GM19324 (cell line): ENCODE measurements around the gene CAVIN2.
"Not testable (repeated sequence)": the region's sequence is repeated elsewhere in the genome, so short reads cannot be mapped to it uniquely, and the experiment has no call there.

Experiments
- ATAC-seq: cut with Tn5 transposase; IDR thresholded peaks from one replicate; pipeline ENCODE4 v1.9.1; 2021; ENCODE audit warnings: mild to moderate bottlenecking, moderate library complexity; ENCODE audit not compliant: unreplicated experiment, low FRiP score

Gene CAVIN2

DNA sequence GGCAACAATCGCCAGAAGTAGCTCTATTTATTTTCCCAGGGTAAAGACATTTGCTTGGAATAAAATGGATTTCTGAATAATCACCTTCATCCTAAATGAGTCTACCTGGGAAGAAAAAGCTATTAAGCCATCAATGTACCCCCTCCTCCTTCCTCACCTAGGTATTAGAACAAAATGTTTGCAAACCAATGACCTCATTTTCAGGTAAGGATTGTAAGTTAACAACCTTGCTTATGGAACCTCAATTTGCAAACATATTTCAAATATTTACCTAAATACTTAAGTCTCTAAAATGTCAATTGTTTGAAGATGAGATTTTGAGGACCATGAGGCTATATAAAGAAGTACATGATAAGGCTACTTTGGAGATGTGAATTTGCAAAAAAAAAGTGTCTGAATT is 43.9 kb downstream of the CAVIN2 start:
- no peak for ATAC-seq

DNA sequence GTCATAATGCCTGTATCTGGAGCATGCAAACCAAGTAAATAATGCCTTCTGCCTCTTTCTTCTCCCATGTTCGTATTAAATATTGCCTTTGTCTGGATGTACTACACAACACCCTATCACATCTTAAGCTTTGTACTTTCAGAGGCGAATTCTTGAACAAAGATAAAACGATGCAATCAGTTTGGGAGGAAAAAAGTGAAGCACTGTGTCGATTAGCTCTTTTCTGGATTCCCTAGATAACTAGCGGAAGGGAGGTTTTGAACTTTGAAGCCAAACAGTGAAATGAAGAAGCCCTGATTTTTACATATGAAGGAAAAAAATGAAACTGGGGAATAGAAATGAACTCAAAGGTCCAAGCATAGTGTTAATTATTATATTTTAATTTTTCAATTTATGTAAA is 44.7 kb downstream of the CAVIN2 start:
- ATAC-seq, result no peak

DNA sequence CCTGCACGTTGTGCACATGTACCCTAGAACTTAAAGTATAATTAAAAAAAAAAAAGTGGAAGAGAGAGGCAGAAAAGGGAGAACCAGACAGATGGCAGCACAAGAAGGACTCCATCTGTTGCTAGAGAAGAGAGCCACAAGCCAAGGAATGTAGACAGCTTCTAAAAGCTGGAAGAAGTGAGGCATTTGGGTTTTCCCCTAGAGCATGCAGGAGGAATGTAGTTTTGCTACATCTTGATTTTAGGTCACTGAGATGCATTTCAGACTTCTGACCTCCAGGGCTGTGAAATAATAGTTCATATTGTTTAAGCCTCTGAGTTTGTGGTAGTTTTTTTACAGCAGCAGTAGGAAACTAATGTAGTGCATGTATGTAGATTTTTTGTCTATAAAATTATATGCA is 46.0 kb downstream of the CAVIN2 start:
- no peak for ATAC-seq

DNA sequence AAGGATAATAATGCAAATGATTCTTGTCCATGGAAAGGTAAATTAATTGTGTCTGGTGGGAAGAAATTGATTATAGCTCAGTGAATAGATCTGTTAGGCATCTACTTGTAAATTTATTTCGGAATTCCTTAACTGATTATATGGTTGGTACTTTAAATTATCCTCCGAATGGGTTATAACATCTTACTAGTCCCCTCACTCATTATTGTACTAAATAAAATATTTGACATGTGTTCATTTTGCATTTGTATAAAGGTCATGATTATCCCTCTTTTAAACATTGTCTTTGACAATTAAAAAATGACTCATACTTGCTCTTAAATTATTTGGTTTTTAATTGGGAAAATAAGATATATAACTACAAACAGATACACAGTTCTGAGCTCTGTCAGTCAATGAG is 47.4 kb downstream of the CAVIN2 start:
- no peak for ATAC-seq

DNA sequence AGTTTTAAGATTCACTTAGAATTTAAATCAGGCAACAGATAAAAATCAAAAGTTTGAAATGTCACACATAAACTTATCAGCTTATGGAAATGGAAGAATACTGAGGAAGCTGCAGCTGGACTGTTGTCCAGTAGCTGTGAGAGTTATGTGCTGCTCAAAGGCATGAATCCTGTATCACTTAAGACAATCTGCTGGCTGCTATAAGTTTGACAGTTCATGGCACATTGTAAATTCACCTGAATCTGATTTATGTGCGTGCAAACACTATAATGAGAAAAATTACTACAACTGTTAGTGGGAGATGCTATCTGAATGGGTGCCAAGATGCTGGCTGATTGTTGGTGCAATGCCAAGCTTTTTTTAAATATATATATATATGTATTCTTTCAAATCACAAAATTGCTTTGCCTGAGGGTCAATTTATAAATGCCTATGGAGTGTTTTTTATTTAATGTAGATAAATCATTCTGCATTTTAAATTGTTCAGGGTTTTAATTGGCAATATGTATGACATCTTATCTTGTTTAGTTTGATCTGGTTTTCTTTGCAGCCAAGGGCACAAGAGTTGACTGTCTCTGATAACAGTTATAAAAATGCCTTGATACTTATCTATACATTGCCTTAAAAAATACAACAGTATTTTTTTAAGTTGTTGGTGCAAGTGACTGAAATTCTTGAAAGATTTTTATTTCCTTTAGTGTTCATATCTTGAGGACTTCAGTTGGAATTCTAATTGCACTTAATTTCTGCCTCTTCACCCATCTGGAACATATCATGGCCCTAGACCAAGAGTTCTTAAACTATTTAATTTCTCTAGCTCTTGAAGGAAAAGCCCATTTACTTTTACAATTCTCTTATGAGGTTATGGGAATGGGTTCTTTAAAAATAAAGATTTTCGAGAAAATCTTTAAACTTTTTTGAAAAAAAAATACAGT is 48.7 kb downstream of the CAVIN2 start:
- ATAC-seq, result no peak

DNA sequence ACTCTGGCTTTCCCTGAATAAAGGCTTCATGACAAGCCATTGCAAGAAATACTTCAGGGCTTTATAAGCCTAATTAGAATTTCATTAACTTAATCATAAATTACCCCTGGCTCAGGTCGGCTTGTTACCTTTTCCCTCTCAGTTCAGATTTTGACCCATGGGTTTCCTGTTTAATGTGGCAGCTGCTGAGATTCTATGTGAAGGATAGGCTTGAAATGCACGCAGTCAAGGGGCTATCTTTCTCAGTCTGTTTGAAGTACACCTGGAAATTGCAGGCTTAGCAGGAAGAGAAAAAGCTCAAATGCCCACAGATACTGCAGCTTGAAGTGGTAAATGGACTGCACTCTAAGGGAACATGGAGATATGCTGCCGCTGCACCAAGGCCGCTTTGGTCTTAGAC is 49.4 kb downstream of the CAVIN2 start:
- ATAC-seq, result no peak

DNA sequence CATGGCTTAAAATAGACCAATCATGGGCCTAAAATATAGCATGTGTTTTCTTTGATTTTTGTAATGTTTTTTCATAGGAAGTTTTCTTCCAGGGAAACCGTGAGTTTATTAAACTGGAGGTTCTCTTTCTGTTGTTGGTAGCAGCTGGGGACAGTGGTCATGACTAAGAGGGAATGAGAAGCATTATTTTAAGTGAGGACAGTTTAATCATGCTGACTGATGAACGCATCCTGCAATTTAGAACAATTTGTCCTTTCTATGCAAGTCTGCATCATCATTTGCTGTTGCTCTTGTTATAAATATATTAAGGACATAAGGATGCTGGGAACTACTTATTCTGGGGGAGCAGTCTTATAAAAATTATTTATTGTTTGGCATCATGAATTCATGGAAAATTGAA is 51.2 kb downstream of the CAVIN2 start:
- no peak for ATAC-seq

DNA sequence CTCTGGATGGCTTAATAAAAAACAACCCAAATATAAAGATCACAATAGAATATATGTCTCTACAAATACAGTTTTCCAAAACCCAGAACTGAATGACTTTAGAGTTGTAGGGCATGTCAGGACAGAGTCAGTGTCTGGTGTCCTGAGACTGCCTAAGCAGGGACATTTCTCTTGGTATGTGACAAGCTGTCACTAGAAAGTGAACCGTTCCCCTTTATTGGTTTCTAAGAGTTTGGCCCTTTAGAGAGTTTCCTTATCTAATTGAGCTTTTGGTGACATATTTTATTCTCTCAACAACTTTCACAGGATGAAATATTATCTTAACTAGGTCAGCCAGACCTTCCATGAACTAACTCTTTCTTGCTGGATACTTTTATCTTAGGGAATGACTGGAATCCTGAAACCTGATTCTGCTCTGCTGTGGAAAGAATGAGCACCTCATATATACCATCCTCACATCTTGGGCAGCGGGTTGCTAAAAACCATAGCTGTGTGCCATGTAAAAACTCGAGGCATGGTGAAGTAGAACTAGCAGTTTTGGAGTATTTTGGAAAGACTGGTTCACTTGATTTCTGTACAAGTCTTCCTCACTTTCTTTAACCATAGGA is 54.8 kb downstream of the CAVIN2 start:
- no peak for ATAC-seq

DNA sequence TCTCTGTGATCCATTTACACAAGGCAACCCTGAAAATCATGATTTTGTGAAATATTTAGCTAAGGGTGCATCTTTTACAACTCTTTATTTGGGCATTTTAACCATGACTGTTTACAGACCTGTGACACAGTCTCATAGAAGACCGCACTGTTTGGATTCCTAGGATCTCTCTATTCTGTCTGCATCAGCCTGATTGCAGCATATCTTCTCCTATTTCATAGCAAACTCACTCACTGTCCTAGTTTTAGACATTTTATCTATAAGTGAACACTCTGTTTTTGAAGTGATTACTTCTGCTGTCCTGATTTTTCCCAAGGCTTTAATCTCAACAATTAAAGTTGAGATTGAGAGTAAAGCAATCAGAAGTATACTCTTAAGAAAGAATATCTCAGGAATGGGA is 56.2 kb downstream of the CAVIN2 start:
- no peak for ATAC-seq

DNA sequence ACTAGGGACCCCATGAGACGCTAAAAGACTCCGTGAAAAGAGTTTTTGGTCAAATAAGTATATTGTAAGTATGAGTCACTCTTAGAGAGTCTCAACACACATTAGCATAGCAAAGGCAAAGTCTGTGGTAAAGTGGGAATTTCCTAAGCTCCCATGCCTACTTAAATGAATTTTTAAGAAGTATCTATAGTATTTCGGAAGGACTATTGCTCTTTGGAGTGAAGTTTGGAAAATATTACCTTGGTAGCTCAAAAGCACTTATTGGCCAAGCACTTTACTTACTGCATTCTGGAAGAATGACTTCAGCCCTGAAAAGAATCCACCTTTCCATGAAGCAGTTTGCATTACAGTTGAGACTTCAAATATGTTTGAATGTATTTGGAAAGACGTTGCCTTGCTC is 57.1 kb downstream of the CAVIN2 start:
- ATAC-seq, result no peak

DNA sequence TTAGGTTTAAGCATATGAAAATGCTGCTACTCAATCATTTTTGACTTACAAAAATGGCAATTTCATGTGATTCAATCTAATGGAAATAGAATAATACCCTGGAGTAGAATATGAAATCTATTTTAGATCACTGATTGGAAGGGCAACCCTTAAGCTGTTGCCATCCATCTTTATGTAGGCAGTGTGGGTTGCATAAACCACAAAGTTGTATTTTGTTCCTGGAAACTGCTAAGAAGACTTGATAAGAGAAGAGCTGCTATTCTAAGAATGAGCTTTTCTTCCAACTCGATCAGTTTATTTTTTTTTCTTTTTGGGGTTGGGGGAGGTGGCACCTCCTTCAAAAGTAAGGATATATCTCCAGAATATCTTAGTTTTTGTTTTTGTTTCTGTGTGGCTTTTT is 60.2 kb downstream of the CAVIN2 start:
- ATAC-seq, result no peak

DNA sequence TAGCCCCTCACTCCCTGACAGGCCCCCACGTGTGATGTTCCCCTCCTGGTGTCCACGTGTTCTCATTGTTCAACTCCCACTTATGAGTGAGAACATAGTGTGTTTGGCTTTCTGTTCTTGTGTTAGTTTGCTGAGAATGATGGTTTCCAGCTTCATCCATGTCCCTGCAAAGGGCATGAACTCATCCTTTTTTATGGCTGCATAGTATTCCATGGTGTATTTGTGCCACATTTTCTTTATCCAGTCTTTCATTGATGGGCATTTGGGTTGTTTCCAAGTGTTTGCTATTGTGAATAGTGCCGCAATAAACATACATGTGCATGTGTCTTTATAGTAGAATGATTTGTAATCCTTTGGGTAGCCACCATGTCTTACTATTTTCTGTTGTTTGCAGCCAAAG is 61.2 kb downstream of the CAVIN2 start:
- not testable (repeated sequence) for ATAC-seq
